Measurements from ENCODE around the gene NUMB. TPM values are rescaled to one million over a fixed set of nuclear protein-coding genes. Genes with fewer than 3 reads are reported as not detected.
A peak's percentile ranks its signal among the peaks of the same experiment; 100 is the strongest.

Gene NUMB
- total RNA-seq, 2 experiments from 2014 or later = 27.9 to 31.5 TPM

DNA sequence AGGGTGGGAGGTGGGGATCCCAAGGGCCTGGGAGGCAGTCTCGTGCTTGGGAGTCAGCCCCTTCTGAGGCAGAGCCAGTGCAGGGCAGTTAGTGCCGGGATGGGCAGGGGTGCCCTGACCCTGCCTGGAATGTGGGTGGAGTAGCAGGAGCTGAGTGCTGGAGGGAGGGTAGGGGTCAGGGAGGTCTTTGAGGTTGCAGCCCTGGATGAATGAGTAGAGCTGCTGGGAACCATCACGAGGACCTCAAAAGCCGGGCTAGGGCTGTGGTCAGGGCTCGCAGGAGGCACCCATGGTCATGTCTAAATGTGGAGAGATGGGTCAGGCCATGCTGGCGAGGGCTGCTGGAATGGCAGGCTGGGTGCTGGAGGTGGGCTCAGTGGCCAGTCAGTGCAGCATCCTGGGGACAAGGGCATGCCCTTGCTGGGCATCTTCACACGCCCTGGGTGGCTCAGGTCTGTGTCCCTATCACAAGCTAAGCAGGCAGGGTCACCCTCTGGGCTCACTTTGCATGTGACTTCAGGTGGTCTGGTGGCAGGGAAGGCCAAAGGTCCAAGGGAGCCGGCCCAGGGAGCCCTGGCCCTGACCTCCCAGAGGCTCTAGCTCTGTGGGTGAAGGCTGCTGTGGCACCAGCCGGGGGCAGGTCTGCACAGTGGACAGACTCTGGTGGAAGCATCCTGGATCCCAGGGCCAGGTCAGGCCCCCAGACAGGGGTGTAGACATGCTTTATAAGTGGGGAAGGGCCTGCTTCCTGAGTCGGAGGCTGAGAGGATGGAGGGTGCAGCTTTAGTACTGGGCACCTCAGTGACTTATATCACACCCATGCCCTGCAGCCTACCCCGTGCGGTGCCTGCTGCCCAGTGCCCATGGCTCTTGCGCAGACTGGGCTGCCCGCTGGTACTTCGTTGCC lies 196.6 kb downstream of the NUMB start:
- Mint-ChIP-seq H3K27me3 (peaks cover 4% of the 10 kb centered on the region), H3K9me3 (no peaks in the 10 kb centered on the region), H3K4me3 (no peak overlapping the region), H3K4me1 (ENCODE audit: low read depth) (no peaks in the 10 kb centered on the region), H3K27ac (no peak overlapping the region), H3K36me3 (ENCODE audit: low read depth) (no peaks in the 10 kb centered on the region)
- TF ChIP-seq, protein P1, sequence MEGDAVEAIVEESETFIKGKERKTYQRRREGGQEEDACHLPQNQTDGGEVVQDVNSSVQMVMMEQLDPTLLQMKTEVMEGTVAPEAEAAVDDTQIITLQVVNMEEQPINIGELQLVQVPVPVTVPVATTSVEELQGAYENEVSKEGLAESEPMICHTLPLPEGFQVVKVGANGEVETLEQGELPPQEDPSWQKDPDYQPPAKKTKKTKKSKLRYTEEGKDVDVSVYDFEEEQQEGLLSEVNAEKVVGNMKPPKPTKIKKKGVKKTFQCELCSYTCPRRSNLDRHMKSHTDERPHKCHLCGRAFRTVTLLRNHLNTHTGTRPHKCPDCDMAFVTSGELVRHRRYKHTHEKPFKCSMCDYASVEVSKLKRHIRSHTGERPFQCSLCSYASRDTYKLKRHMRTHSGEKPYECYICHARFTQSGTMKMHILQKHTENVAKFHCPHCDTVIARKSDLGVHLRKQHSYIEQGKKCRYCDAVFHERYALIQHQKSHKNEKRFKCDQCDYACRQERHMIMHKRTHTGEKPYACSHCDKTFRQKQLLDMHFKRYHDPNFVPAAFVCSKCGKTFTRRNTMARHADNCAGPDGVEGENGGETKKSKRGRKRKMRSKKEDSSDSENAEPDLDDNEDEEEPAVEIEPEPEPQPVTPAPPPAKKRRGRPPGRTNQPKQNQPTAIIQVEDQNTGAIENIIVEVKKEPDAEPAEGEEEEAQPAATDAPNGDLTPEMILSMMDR (IDR thresholded peaks at IDR 0.05) = no peak
- Histone ChIP-seq H3K4me1 (ENCODE audit: insufficient read depth, low read length) (no peaks in the 10 kb centered on the region), H3K36me3 (ENCODE audit: insufficient read depth, low read length) (no peaks in the 10 kb centered on the region), H3K4me3 (ENCODE audit: low read length) (no peak overlapping the region), H3K27ac (ENCODE audit: low read depth in 1 of 2, low read length in 2 of 2) (no peak overlapping the region), H3K27me3 (ENCODE audit: control insufficient read depth in 1 of 2, insufficient read depth in 2 of 2, low read length in 2 of 2) (peaks cover 0 to 2% of the 10 kb centered on the region in 2 experiments), H3K9me3 (ENCODE audit: control insufficient read depth in 1 of 2, insufficient read depth in 1 of 2, low read length in 2 of 2) (no peaks in the 10 kb centered on the region)
- POLR2A ChIA-PET = no interaction called here
- no peak for ATAC-seq (ENCODE audit: poor library complexity)
- CTCF ChIA-PET = no interaction called here
- peak in 1 of 14 experiments; percentile 10 for DNase-seq
- intact Hi-C loops (cut with DNase I, micrococcal nuclease) = no loop called here

DNA sequence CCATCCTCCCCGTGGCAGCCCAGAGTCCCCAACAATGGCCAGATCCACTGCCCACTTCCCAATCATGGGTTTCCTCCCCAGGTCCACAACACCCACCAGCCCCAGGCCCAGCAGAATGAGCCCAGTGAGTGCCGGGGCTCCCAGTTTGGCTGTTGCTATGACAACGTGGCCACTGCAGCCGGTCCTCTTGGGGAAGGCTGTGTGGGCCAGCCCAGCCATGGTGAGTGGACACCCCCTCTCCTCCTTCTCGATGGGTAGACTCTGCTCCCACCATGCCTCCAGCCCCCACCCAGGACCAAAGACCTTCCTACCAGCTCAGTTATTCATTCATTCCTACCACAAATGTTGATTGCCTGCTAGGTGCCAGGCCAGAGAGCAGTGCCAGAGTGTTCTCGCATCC lies 197.3 kb downstream of the NUMB start:
- H3K9me3 ChIP-seq (ENCODE audit: control insufficient read depth in 1 of 2, insufficient read depth in 1 of 2, low read length in 2 of 2) = no peaks in the 10 kb centered on the region
- Mint-ChIP-seq H3K27ac (no peak overlapping the region), H3K27me3 (peaks cover 4% of the 10 kb centered on the region), H3K4me1 (ENCODE audit: low read depth) (no peaks in the 10 kb centered on the region), H3K36me3 (ENCODE audit: low read depth) (no peaks in the 10 kb centered on the region), H3K9me3 (no peaks in the 10 kb centered on the region), H3K4me3 (no peak overlapping the region)
- no peak overlapping the region for H3K4me3 ChIP-seq (ENCODE audit: low read length)
- peaks cover 0 to 2% of the 10 kb centered on the region in 2 experiments for H3K27me3 ChIP-seq (ENCODE audit: control insufficient read depth in 1 of 2, insufficient read depth in 2 of 2, low read length in 2 of 2)
- DNase-seq (peak in 1 of 14 experiments; percentile 21), ATAC-seq (ENCODE audit: poor library complexity) (no peak)
- intact Hi-C loops (cut with DNase I, micrococcal nuclease) = no loop called here
- ChIA-PET POLR2A (no interaction called here), CTCF (no interaction called here)
- H3K4me1 ChIP-seq (ENCODE audit: insufficient read depth, low read length) = no peaks in the 10 kb centered on the region
- no peak overlapping the region for H3K27ac ChIP-seq (ENCODE audit: low read depth in 1 of 2, low read length in 2 of 2)
- H3K36me3 ChIP-seq (ENCODE audit: insufficient read depth, low read length) = no peaks in the 10 kb centered on the region
- TF ChIP-seq, protein P1 (IDR thresholded peaks at IDR 0.05) = no peak

DNA sequence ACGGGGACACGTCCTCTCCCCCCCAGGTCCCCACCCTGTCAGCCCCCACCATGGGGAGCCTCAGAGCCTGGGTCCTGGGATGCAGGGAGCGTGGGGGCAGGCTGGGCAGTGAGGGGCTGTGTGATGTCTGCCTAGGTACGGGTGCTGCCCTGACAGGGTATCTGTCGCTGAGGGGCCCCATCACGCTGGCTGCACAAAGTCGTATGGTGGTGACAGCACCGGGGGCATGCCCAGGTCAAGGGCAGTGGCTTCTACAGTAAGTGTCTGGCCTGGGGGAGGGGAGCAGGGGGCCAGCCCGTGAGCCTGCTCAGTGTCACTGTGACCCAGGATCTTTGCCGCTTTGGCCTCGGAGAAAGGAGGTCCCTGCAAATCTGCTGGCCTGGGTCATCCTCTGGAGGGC lies 197.8 kb downstream of the NUMB start:
- Histone ChIP-seq H3K4me3 (ENCODE audit: low read length) (no peak overlapping the region), H3K27me3 (ENCODE audit: control insufficient read depth in 1 of 2, insufficient read depth in 2 of 2, low read length in 2 of 2) (peaks cover 0 to 2% of the 10 kb centered on the region in 2 experiments), H3K36me3 (ENCODE audit: insufficient read depth, low read length) (no peaks in the 10 kb centered on the region), H3K27ac (ENCODE audit: low read depth in 1 of 2, low read length in 2 of 2) (no peak overlapping the region), H3K4me1 (ENCODE audit: insufficient read depth, low read length) (no peaks in the 10 kb centered on the region), H3K9me3 (ENCODE audit: control insufficient read depth in 1 of 2, insufficient read depth in 1 of 2, low read length in 2 of 2) (no peaks in the 10 kb centered on the region)
- intact Hi-C loops (cut with DNase I, micrococcal nuclease) = no loop called here
- no peak overlapping the region for H3K4me3 Mint-ChIP-seq
- peaks cover 4% of the 10 kb centered on the region for H3K27me3 Mint-ChIP-seq
- CTCF ChIA-PET = no interaction called here
- H3K9me3 Mint-ChIP-seq = no peaks in the 10 kb centered on the region
- no peaks in the 10 kb centered on the region for H3K36me3 Mint-ChIP-seq (ENCODE audit: low read depth)
- no peak for ATAC-seq (ENCODE audit: poor library complexity)
- DNase-seq = peak in 1 of 14 experiments; percentile 23
- H3K27ac Mint-ChIP-seq = no peak overlapping the region
- TF ChIP-seq, protein P1 (IDR thresholded peaks at IDR 0.05) = no peak
- POLR2A ChIA-PET = no interaction called here
- H3K4me1 Mint-ChIP-seq (ENCODE audit: low read depth) = no peaks in the 10 kb centered on the region

Measured in CD4-positive, alpha-beta T cell (primary cell).